IPS-20b (cell line): ENCODE data around the gene APOL4.
"Not testable (repeated sequence)": the region's sequence is repeated elsewhere in the genome, so short reads cannot be mapped to it uniquely, and the experiment has no call there.

Experiments used
- H3K27ac ChIP-seq: one replicate; pipeline ENCODE4 v1.5.1; 2013; ENCODE audit warnings: low read length
- H3K27me3 ChIP-seq: 2 replicates; pipeline ENCODE4 v1.6.1; 2013; ENCODE audit warnings: mild to moderate bottlenecking, low read length, inconsistent platforms; ENCODE audit not compliant: insufficient read depth
- H3K36me3 ChIP-seq: 2 replicates; pipeline ENCODE4 v1.6.1; 2013; ENCODE audit warnings: low read depth, mild to moderate bottlenecking, inconsistent platforms, low read length, moderate library complexity; ENCODE audit not compliant: insufficient read depth
- H3K4me1 ChIP-seq: 2 replicates; pipeline ENCODE4 v1.6.1; 2013; ENCODE audit warnings: mild to moderate bottlenecking, control low read depth, inconsistent platforms, low read length, moderate library complexity; ENCODE audit not compliant: insufficient read depth
- H3K4me3 ChIP-seq: 2 replicates; pipeline ENCODE4 v1.5.1; 2013; ENCODE audit warnings: mild to moderate bottlenecking, low read length, inconsistent platforms
- H3K9ac ChIP-seq: 2 replicates; pipeline ENCODE4 v1.6.1; 2013; ENCODE audit warnings: low read depth, mild to moderate bottlenecking, inconsistent platforms, low read length, moderate library complexity
- H3K9me3 ChIP-seq: 2 replicates; pipeline ENCODE4 v1.6.1; 2013; ENCODE audit warnings: mild to moderate bottlenecking, low read depth, low read length, inconsistent platforms; ENCODE audit not compliant: insufficient read depth

The APOL4 gene

GRCh38 chr22:36156515-36157419 is 44.8 kb downstream of the APOL4 start:
- no peak overlapping the region for H3K27ac ChIP-seq
- no peaks in the 10 kb centered on the region for H3K36me3 ChIP-seq
- no peak overlapping the region for H3K4me3 ChIP-seq
- no peaks in the 10 kb centered on the region for H3K27me3 ChIP-seq
- H3K4me1 ChIP-seq = peaks cover 7% of the 10 kb centered on the region; the same call in 1 of the 2 replicates
- no peaks in the 10 kb centered on the region for H3K9me3 ChIP-seq
- peak overlapping the region; percentile 24; the same call in 1 of the 2 replicates for H3K9ac ChIP-seq

DNA sequence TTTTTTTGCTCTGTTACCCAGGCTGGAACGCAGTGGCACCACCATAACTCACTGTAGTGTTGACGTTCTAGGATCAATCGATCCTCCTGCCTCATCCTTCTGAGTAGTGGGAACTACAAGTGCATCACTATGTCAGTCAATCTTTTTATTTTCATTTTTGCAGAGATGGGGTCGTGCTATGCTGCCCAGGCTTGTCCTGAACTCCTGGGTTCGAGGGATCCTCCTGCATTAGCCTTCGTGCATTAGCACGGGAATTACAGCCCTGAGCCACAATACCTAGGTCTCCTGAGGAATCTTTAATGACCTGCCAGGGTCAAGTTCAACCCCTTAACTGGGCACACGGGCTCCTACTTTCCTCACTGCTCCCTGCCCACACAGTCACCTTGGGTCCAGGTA is 45.5 kb downstream of the APOL4 start:
- H3K36me3 ChIP-seq = no peaks in the 10 kb centered on the region
- no peaks in the 10 kb centered on the region for H3K9me3 ChIP-seq
- H3K27ac ChIP-seq = no peak overlapping the region
- H3K9ac ChIP-seq = no peak overlapping the region
- no peak overlapping the region for H3K4me3 ChIP-seq
- no peaks in the 10 kb centered on the region for H3K27me3 ChIP-seq
- peaks cover 7% of the 10 kb centered on the region; the same call in 1 of the 2 replicates for H3K4me1 ChIP-seq

DNA sequence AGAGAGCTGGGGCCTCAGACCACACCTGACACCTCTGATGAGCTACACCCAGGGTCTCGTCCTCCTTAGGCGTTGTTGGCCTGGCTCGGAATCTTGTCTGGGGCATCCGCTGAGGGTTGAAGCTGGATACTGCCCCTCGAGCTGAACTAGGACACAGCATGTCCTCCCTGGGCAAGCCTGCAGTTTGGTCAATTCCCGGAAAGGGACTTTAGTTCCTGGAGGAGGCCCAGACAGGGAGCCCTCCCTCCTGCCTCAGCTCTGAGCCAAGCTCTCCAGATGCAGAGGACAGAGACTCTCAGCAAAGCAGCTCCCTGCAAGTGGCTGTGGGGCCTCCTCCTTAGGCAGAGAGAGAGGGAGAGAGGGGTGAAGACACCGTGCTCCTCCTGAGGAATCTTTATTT is 45.9 kb downstream of the APOL4 start:
- Histone ChIP-seq H3K9ac (no peak overlapping the region), H3K4me1 (peaks cover 7% of the 10 kb centered on the region; the same call in 1 of the 2 replicates), H3K36me3 (no peaks in the 10 kb centered on the region), H3K9me3 (no peaks in the 10 kb centered on the region), H3K4me3 (no peak overlapping the region), H3K27me3 (no peaks in the 10 kb centered on the region), H3K27ac (no peak overlapping the region)

GRCh38 chr22:36154423-36154945 is 47.1 kb downstream of the APOL4 start:
- H3K27me3 ChIP-seq = no peaks in the 10 kb centered on the region
- no peak overlapping the region for H3K9ac ChIP-seq
- no peak overlapping the region for H3K27ac ChIP-seq
- no peak overlapping the region for H3K4me3 ChIP-seq
- H3K9me3 ChIP-seq = no peaks in the 10 kb centered on the region
- H3K36me3 ChIP-seq = no peaks in the 10 kb centered on the region
- H3K4me1 ChIP-seq = peaks cover 7% of the 10 kb centered on the region; the same call in 1 of the 2 replicates

- Histone ChIP-seq H3K4me1 (peaks cover 7% of the 10 kb centered on the region; the same call in 1 of the 2 replicates), H3K27ac (no peak overlapping the region), H3K9ac (no peak overlapping the region), H3K9me3 (no peaks in the 10 kb centered on the region), H3K4me3 (no peak overlapping the region), H3K36me3 (no peaks in the 10 kb centered on the region), H3K27me3 (no peaks in the 10 kb centered on the region)
Measured at GRCh38 chr22:36153501-36154422, 47.8 kb downstream of the APOL4 start.

DNA sequence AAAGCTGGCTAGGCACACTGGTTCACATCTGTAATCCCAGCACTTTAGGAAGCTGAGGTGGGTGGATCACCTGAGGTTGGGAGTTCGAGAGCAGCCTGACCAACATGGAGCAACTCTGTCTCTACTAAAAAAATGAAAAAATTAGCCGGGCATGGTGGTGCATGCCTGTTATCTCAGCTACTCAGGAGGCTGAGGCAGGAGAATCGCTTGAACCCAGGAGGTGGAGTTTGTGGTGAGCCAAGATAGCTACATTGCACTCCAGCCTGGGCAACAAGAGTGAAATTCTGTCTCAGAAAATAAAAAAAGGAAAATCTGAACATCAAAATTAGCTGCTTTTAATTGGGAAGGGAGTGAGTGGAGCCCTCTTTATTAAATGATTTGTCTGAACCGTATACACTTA is 48.8 kb downstream of the APOL4 start:
- H3K9ac ChIP-seq, H3K36me3 ChIP-seq, H3K9me3 ChIP-seq, H3K4me3 ChIP-seq, H3K4me1 ChIP-seq, H3K27me3 ChIP-seq, H3K27ac ChIP-seq: not testable (repeated sequence)

DNA sequence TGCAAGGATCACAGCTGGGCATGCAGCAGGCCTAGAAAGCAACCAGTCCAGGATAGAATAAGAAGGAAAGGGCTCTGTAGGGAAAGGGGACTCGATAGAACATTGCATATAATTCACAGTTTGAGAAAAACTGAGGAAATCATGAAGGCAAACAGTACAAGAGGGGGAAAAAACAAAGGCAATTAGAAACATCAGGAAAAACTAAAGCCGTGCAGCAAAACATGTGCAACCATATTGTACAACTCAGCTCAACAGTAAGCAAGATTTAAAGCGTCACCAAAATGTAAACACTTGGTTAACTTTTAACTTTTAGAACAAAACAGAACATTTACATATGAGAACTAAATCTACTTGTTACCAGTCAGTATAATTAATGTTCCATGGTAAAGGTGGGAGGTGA is 49.5 kb downstream of the APOL4 start:
- Histone ChIP-seq H3K36me3 (no peaks in the 10 kb centered on the region), H3K27me3 (no peaks in the 10 kb centered on the region), H3K27ac (no peak overlapping the region), H3K4me3 (no peak overlapping the region), H3K9me3 (no peaks in the 10 kb centered on the region), H3K4me1 (peaks cover 7% of the 10 kb centered on the region; the same call in 1 of the 2 replicates), H3K9ac (no peak overlapping the region)

- Histone ChIP-seq H3K27me3 (no peaks in the 10 kb centered on the region), H3K36me3 (no peaks in the 10 kb centered on the region), H3K27ac (no peak overlapping the region), H3K4me3 (no peak overlapping the region), H3K9me3 (no peaks in the 10 kb centered on the region), H3K9ac (no peak overlapping the region), H3K4me1 (no peaks in the 10 kb centered on the region)
Measured at GRCh38 chr22:36151006-36151595, 50.5 kb downstream of the APOL4 start.

DNA sequence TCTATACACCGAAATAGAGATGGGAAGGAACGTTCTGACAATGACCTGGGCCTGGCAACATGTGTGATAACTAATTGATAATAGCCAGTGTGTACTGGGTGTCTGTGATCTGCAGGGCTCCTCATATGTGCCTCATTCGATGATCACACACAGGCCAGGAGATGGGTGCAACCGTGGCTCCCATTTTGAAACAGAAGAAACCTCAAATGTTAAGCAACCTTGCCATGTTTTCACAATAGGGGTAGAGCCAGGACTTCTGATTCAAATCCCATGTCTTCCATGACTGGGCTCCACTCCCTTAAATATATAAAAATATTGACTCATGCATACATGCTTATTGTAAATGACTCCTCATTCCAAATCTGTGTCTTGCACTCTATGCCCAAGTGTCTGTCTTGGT is 52.2 kb downstream of the APOL4 start:
- Histone ChIP-seq H3K9ac (no peak overlapping the region), H3K27me3 (no peaks in the 10 kb centered on the region), H3K27ac (no peak overlapping the region), H3K4me1 (no peaks in the 10 kb centered on the region; the same call in 1 of the 2 replicates), H3K4me3 (no peak overlapping the region), H3K9me3 (no peaks in the 10 kb centered on the region), H3K36me3 (no peaks in the 10 kb centered on the region)

GRCh38 chr22:36148411-36148810 is 53.2 kb downstream of the APOL4 start:
- no peaks in the 10 kb centered on the region for H3K36me3 ChIP-seq
- H3K4me1 ChIP-seq = no peaks in the 10 kb centered on the region; the same call in 1 of the 2 replicates
- no peaks in the 10 kb centered on the region for H3K27me3 ChIP-seq
- H3K4me3 ChIP-seq = no peak overlapping the region
- H3K9ac ChIP-seq = no peak overlapping the region
- no peak overlapping the region for H3K27ac ChIP-seq
- no peaks in the 10 kb centered on the region for H3K9me3 ChIP-seq

GRCh38 chr22:36147196-36147791 is 54.3 kb downstream of the APOL4 start:
- H3K9ac ChIP-seq = no peak overlapping the region
- H3K36me3 ChIP-seq = no peaks in the 10 kb centered on the region
- H3K27me3 ChIP-seq = no peaks in the 10 kb centered on the region
- H3K27ac ChIP-seq = no peak overlapping the region
- H3K9me3 ChIP-seq = no peaks in the 10 kb centered on the region
- H3K4me3 ChIP-seq = no peak overlapping the region
- no peaks in the 10 kb centered on the region; the same call in 1 of the 2 replicates for H3K4me1 ChIP-seq
